Activated CD8-positive, alpha-beta T cell treated with anti-CD3 and anti-CD28 coated beads for 36 hours (primary cell): Measurements from ENCODE around the gene CFAP69. TPM values are rescaled to one million over a fixed set of nuclear protein-coding genes. Genes with fewer than 3 reads are reported as not detected.

Experiments
- ATAC-seq: fragments of 200-7000 bp; cut with Tn5 transposase; one replicate; pipeline ENCODE4 v1.10.0; 2021; ENCODE audit warnings: mild to moderate bottlenecking, moderate library complexity
- CTCF ChIA-PET: fragments of 350-600 bp; sonication (Branson Sonifier 250); formaldehyde crosslinking; loops from one replicate; lab custom pipeline; 2021; ENCODE audit warnings: antibody characterized with exemption; lab: Charles Lee
- POLR2A ChIA-PET: fragments of 350-600 bp; sonication (Branson Sonifier 250); formaldehyde crosslinking; loops from one replicate; lab custom pipeline; 2021; ENCODE audit warnings: antibody characterized with exemption; lab: Charles Lee
- DNase-seq: peaks from one replicate; pipeline ENCODE4 v3.0.0-alpha.2; 2020
- H3K27ac Mint-ChIP-seq: one replicate; pipeline ENCODE4 v1.8.0; 2021; ENCODE audit warnings: mild to moderate bottlenecking, mixed read lengths
- H3K27me3 Mint-ChIP-seq: one replicate; pipeline ENCODE4 v1.8.0; 2021; ENCODE audit warnings: mixed read lengths
- H3K36me3 Mint-ChIP-seq: one replicate; pipeline ENCODE4 v1.8.0; 2021; ENCODE audit warnings: low read depth, mixed read lengths
- H3K4me1 Mint-ChIP-seq: one replicate; pipeline ENCODE4 v1.8.0; 2021; ENCODE audit warnings: low read depth, mixed read lengths
- H3K4me3 Mint-ChIP-seq: one replicate; pipeline ENCODE4 v1.8.0; 2021; ENCODE audit warnings: mild to moderate bottlenecking, moderate library complexity, mixed read lengths
- H3K9me3 Mint-ChIP-seq: one replicate; pipeline ENCODE4 v1.8.0; 2021; ENCODE audit warnings: mixed read lengths
- intact Hi-C: fragments of 100-400 bp; cut with micrococcal nuclease; formaldehyde crosslinking; loops from one replicate; pipeline ENCODE4 v1.10.0; 2022
- total RNA-seq, 2 experiments: library from RNA; stranded (reverse); gene quantifications; one replicate each; pipeline ENCODE4 v1.2.3, GENCODE V29; 2021
- TF ChIP-seq, protein P1 (sequence below): fragments of 200-600 bp; IDR thresholded peaks from one replicate; pipeline ENCODE4 v1.8.0; 2022; ENCODE audit warnings: antibody characterized with exemption, mild to moderate bottlenecking

CFAP69 gene
- total RNA-seq, 2 experiments from 2014 or later, result 0.07 to 0.69 TPM

DNA sequence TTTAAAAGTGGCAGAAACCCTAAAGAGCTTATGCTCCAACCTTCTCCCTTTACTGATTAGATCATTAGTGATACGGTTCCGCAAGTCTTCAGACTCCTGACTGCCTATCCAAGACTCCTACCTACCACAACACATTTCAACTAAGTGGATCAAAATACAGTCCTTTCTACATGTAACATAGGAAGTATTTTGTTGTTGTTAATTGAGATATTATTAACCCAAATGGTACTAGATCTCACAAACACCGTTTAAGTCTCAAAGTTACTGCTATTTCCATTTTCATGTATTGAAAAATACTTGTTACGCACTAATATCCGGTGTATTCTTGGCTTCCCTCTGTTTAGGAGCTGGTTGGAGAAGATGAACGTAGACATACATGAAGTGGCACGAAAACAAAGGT lies 75.0 kb downstream of the CFAP69 start:
- no peak for DNase-seq
- peaks cover 10% of the 10 kb centered on the region for H3K4me1 Mint-ChIP-seq
- H3K27me3 Mint-ChIP-seq, result peaks cover 51% of the 10 kb centered on the region
- POLR2A ChIA-PET, result no interaction called here
- no peaks in the 10 kb centered on the region for H3K36me3 Mint-ChIP-seq
- ATAC-seq, result no peak
- intact Hi-C loops, result no loop called here
- no peak overlapping the region for H3K27ac Mint-ChIP-seq
- CTCF ChIA-PET, result no interaction called here
- no peak overlapping the region for H3K4me3 Mint-ChIP-seq
- H3K9me3 Mint-ChIP-seq, result no peaks in the 10 kb centered on the region
- TF ChIP-seq, protein P1, sequence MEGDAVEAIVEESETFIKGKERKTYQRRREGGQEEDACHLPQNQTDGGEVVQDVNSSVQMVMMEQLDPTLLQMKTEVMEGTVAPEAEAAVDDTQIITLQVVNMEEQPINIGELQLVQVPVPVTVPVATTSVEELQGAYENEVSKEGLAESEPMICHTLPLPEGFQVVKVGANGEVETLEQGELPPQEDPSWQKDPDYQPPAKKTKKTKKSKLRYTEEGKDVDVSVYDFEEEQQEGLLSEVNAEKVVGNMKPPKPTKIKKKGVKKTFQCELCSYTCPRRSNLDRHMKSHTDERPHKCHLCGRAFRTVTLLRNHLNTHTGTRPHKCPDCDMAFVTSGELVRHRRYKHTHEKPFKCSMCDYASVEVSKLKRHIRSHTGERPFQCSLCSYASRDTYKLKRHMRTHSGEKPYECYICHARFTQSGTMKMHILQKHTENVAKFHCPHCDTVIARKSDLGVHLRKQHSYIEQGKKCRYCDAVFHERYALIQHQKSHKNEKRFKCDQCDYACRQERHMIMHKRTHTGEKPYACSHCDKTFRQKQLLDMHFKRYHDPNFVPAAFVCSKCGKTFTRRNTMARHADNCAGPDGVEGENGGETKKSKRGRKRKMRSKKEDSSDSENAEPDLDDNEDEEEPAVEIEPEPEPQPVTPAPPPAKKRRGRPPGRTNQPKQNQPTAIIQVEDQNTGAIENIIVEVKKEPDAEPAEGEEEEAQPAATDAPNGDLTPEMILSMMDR, result no peak

DNA sequence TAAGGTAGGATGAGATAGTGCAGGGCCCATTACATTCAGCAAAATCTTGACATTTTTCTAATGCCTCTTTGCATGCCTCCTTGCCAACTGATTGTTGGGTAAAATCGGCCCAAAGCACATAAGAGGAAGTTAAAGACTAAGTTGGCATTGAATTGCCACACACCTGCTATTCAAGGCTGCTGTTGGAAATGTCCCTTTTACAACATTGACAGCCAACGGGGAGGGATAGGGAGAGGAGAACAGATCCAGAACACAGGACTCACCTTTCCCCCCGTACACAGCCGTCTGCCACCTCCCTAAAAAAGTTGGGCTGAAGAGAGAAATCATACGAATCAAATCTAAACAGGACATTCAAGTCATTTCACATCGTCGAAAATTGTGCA lies 75.4 kb downstream of the CFAP69 start:
- Mint-ChIP-seq H3K27me3 (peaks cover 47% of the 10 kb centered on the region), H3K36me3 (no peaks in the 10 kb centered on the region), H3K4me3 (peak overlapping the region; percentile 22), H3K27ac (no peak overlapping the region), H3K4me1 (peaks cover 10% of the 10 kb centered on the region), H3K9me3 (no peaks in the 10 kb centered on the region)
- DNase-seq (no peak), ATAC-seq (no peak)
- ChIA-PET POLR2A (no interaction called here), CTCF (interaction anchor here (1.4 kb wide), 1 partner anchor 8 kb away, joined by 4 read pairs; no protein-coding TSS in a partner anchor)
- intact Hi-C loops, result no loop called here
- TF ChIP-seq, protein P1, result no peak

DNA sequence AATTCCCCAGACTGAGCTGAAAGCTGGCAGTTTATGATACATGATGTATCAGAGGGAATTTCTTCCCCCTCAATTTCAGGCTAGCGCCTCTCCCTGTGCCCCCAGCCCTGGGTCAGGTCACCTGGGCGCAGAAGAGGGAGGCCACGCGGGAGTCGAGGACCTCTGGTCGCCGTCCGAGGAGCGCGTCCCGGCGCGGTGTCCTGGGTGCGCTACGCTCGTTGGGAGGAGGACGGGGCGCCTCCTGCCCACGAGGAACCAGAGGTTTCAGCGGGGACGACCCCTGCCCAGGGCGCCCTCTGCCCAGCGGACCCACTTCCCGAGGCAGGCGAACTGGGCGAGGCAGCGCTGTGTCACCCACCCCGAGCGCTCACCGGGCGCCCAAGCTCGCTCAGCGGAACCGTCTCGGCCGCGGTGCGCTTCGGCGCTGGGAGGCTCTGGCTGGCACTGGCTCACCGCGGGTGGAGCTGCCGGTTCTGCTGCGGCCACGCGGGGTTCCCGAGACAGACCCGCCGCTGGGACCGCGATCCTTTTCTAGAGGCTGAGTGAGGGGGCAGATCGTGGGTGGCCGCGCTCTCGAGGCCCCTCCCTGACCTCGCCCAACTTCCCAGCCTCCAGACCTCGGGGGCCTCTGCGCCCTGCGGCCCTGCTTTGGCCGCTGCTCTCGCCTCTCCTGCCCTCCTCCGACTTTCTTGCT lies 76.0 kb downstream of the CFAP69 start, which contains the start of gene FAM237B:
Gene FAM237B (minus strand): TSS at position 504 of the 694 bp plus-strand sequence. CDS start 1,556 bp downstream, outside the sequence.
- Mint-ChIP-seq H3K27ac (no peak within 1 kb of the TSS), H3K4me1 (peaks cover 10% of the 10 kb centered on the region), H3K27me3 (peaks cover 47% of the 10 kb centered on the region), H3K36me3 (no peaks in the 10 kb centered on the region), H3K9me3 (no peaks in the 10 kb centered on the region), H3K4me3 (peak within 1 kb of the TSS; percentile 22)
- TF ChIP-seq, protein P1, result no peak
- ATAC-seq (peak; percentile 34), DNase-seq (no peak)
- ChIA-PET CTCF (interaction anchor here (1.4 kb wide), 1 partner anchor 8 kb away, joined by 4 read pairs; no protein-coding TSS in a partner anchor), POLR2A (no interaction called here)
- intact Hi-C loops, result no loop called here

DNA sequence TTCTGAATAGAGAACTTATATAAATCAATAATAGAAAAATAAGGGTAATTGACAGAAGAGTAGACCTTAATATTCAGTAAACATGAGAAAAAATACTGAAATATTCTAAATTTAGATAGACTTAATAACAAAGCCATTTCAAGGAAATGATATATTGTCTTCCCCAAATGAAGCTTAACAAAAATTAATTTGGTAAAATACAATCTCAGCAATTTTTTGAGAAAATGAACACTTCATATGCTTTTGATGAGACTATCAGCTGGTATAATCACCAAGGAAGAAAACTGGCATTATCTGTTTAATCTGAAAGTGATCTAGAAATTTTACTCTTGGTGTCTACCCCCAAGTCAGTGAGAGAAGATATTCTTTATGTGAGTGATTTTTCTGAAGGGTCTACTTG lies 77.9 kb downstream of the CFAP69 start:
- POLR2A ChIA-PET, result no interaction called here
- peaks cover 38% of the 10 kb centered on the region for H3K27me3 Mint-ChIP-seq
- H3K27ac Mint-ChIP-seq, result no peak overlapping the region
- no peaks in the 10 kb centered on the region for H3K36me3 Mint-ChIP-seq
- no peak overlapping the region for H3K4me3 Mint-ChIP-seq
- no peak for ATAC-seq
- TF ChIP-seq, protein P1, result no peak
- peaks cover 10% of the 10 kb centered on the region for H3K4me1 Mint-ChIP-seq
- intact Hi-C loops, result no loop called here
- CTCF ChIA-PET, result interaction anchor here (1.4 kb wide), 1 partner anchor 12 kb away, joined by 4 read pairs; no protein-coding TSS in a partner anchor
- no peaks in the 10 kb centered on the region for H3K9me3 Mint-ChIP-seq
- DNase-seq, result no peak

DNA sequence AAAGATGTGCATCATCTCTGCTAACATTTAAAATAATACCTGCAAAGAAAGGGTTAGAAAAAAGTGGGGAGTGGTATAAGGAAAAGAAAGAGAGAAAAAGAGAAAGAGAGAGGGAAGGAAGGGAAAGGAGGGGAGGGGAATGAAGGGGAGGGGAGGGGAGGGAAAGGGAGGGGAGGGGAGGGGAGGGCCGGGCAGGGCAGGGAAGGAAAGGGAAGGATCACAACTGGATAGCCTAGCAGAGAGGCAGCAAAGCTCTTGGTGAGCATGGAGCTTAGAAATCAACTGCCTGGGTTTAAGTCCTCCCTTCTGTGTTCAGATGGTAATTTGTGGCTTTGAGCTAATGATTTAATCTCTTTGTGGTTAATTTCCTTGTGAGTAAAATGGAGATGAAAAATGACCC lies 81.5 kb downstream of the CFAP69 start:
- H3K9me3 Mint-ChIP-seq, result no peaks in the 10 kb centered on the region
- no peaks in the 10 kb centered on the region for H3K36me3 Mint-ChIP-seq
- TF ChIP-seq, protein P1, result no peak
- no peak for DNase-seq
- no peak for ATAC-seq
- peaks cover 19% of the 10 kb centered on the region for H3K27me3 Mint-ChIP-seq
- H3K4me3 Mint-ChIP-seq, result no peak overlapping the region
- CTCF ChIA-PET, result no interaction called here
- POLR2A ChIA-PET, result no interaction called here
- intact Hi-C loops, result no loop called here
- H3K4me1 Mint-ChIP-seq, result peaks cover under 1% of the 10 kb centered on the region
- no peak overlapping the region for H3K27ac Mint-ChIP-seq
